GM12891 (cell line): Measurements from ENCODE around the gene COX14.

Source experiments
- DNase-seq: peaks from one replicate; pipeline ENCODE4 v3.0.0; 2011; ENCODE audit warnings: low spot score; ENCODE audit not compliant: insufficient read length
- FAIRE-seq: peaks from 2 replicates; lab custom pipeline; 2011; peaks lifted over from hg19 to GRCh38; lab: Jason Lieb, UNC
- PAX5 ChIP-seq: IDR thresholded peaks from 2 replicates; pipeline ENCODE4 v1.6.1; 2011; ENCODE audit warnings: low read length, moderate library complexity, mild to moderate bottlenecking; ENCODE audit not compliant: insufficient read depth, severe bottlenecking
- POLR2A ChIP-seq: IDR thresholded peaks from 2 replicates; pipeline ENCODE4 v1.6.1; 2011; ENCODE audit warnings: low read depth, low read length, control low read depth
- POLR2AphosphoS5 ChIP-seq: IDR thresholded peaks from 2 replicates; pipeline ENCODE4 v1.6.1; 2011; ENCODE audit warnings: low read depth, low read length, control low read depth
- POU2F2 ChIP-seq: IDR thresholded peaks from 2 replicates; pipeline ENCODE4 v1.6.1; 2011; ENCODE audit warnings: low read depth, mild to moderate bottlenecking, control low read depth, low read length, moderate library complexity
- SPI1 ChIP-seq: IDR thresholded peaks from 2 replicates; pipeline ENCODE4 v1.6.1; 2011; ENCODE audit warnings: low read depth, low read length, control low read depth
- TAF1 ChIP-seq: IDR thresholded peaks from 2 replicates; pipeline ENCODE4 v1.6.1; 2011; ENCODE audit warnings: low read depth, low read length, control low read depth

Gene COX14

GRCh38 chr12:50084775-50085614 lies 27.0 kb upstream of the COX14 start, which contains the start of gene SMARCD1:
TSS of gene SMARCD1 (plus strand) at chr12:50085342. CDS start at chr12:50085370, 28 bp downstream.
- no peak for TF ChIP-seq SPI1
- peak; percentile 54; the same call in 1 of the 2 replicates for TF ChIP-seq POLR2A
- TF ChIP-seq POU2F2: no peak
- TF ChIP-seq POLR2AphosphoS5: peak; percentile 65
- TF ChIP-seq TAF1: peak; percentile 19
- no peak for TF ChIP-seq PAX5
- DNase-seq: peak; percentile 90
- FAIRE-seq: peak; percentile 75

- no peak for FAIRE-seq
- TF ChIP-seq SPI1 (no peak), POLR2A (no peak), POLR2AphosphoS5 (no peak), PAX5 (no peak), POU2F2 (no peak), TAF1 (no peak)
- no peak for DNase-seq
Observed at GRCh38 chr12:50085615-50086072, 26.4 kb upstream of the COX14 start.

GRCh38 chr12:50086148-50086547 lies 25.9 kb upstream of the COX14 start:
- DNase-seq (no peak), FAIRE-seq (no peak)
- no peak for TF ChIP-seq SPI1
- TF ChIP-seq POLR2AphosphoS5: no peak

- FAIRE-seq: no peak
- TF ChIP-seq POU2F2 (no peak), POLR2A (no peak), SPI1 (no peak), POLR2AphosphoS5 (no peak), TAF1 (no peak), PAX5 (no peak)
- DNase-seq: no peak
Observed at GRCh38 chr12:50087151-50087550, 24.9 kb upstream of the COX14 start.

GRCh38 chr12:50087995-50088394 lies 24.0 kb upstream of the COX14 start:
- DNase-seq (no peak), FAIRE-seq (no peak)
- no peak for TF ChIP-seq SPI1
- TF ChIP-seq PAX5: no peak
- no peak for TF ChIP-seq POLR2A
- no peak for TF ChIP-seq POU2F2
- no peak for TF ChIP-seq TAF1
- no peak for TF ChIP-seq POLR2AphosphoS5

GRCh38 chr12:50088577-50089335 lies 23.3 kb upstream of the COX14 start:
- TF ChIP-seq SPI1 (no peak; the same call in 1 of the 2 replicates), POLR2AphosphoS5 (no peak), TAF1 (no peak), PAX5 (no peak), POU2F2 (no peak), POLR2A (no peak)
- peak; percentile 78 for FAIRE-seq
- no peak for DNase-seq

GRCh38 chr12:50089730-50090129 lies 22.3 kb upstream of the COX14 start:
- no peak for FAIRE-seq
- no peak for TF ChIP-seq SPI1
- no peak for TF ChIP-seq POU2F2
- TF ChIP-seq PAX5: no peak
- TF ChIP-seq TAF1: no peak
- TF ChIP-seq POLR2A: no peak
- no peak for TF ChIP-seq POLR2AphosphoS5

GRCh38 chr12:50090391-50090790 lies 21.6 kb upstream of the COX14 start:
- DNase-seq (no peak), FAIRE-seq (no peak)
- TF ChIP-seq PAX5 (no peak), POU2F2 (no peak), POLR2A (no peak), TAF1 (no peak), POLR2AphosphoS5 (no peak), SPI1 (no peak)

More at GRCh38 chr12:50089730-50090129, 22.3 kb upstream of the COX14 start:
- no peak for DNase-seq

- FAIRE-seq: no peak
- no peak for DNase-seq
Observed at GRCh38 chr12:50097952-50098351, 14.1 kb upstream of the COX14 start.

More at GRCh38 chr12:50097952-50098351, 14.1 kb upstream of the COX14 start:
- TF ChIP-seq POLR2AphosphoS5: no peak
- no peak for TF ChIP-seq TAF1
- TF ChIP-seq SPI1: no peak
- no peak for TF ChIP-seq PAX5
- TF ChIP-seq POLR2A: no peak
- no peak for TF ChIP-seq POU2F2
